Embryonic facial prominence (tissue), 1 donor: ENCODE data around the gene PTBP1.

Source experiments
- DNase-seq: peaks from one replicate; pipeline ENCODE4 v3.0.0-alpha.2; 2016; ENCODE audit errors: extremely low spot score

PTBP1 gene

DNA sequence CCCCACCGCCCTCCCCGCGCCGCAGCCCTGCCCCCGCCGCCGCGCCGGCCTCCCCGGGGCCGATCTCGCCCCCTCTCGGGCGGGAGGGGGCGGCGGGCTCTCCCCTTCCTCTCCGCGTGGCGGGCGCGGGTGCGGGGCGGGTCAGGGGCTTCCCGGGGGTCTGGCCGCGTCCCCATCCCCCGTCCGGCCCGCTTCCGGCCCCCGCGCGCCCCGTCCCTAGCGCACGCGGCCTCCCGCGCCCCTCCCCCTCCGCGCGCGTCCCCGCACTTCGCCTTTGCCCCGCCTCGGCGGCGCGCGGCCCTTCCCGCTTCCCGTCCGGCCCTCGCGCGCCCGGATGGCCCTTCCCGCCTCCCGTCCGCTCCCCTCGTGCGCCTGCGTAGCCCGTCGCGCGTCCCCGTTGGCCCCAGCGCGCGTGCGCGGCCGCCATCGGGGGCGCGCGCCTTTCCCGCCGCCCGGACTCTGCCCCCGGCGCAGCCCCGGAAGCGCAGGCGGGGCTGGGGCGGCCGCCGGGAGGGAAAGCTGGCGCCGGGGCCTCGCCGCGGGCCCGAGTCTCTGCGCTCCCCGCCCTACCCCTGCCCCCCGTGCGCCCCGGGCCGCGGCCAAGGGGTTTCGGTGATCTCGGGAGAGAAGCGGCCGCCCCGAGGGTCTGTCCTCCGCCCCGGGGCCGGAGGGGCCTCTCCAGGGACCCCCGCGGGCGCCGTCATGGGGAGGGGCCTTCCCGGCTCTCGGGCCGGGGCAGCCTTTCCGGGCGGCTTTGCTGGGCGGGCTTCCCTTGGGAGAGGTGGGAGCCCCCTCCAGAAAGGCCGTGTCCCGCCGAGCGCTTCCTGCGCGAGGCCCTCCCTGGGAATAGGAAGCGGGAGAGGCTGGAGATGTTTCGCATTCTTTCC is 519 bp downstream of the PTBP1 start:
- peak; percentile 76 for DNase-seq

DNA sequence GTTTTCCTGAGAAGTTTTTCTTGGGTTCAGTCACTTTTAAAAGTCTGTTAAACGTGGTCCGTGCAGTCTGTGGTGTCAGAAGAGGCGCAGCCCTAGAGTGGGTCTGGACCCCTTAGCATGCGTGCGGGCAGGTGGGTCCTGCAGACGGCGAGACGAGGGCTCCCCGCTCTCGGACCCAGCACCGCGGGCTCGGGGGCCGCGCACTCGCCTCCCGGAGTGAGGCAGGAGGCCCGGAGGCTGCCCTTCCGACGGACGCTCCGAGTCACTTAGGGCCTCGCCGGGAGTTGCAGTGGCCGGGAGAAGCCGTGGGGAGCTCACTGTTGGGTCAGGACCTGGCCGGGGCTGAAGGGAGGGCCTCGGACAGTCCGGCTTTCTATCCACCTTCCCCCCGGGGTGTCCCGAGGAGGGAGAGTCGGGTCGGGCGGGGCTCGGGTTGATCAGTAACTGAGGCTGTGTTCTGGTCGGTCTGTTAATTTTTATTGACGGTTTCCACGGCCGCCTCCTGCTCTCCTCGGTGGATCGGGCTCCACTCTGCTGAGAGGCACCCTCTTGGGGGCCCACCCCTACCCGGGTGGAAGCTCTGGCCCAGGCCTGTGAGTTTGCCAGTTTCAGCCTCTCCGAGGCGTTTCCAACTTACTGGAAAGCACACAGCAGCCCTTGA is 1.3 kb downstream of the PTBP1 start:
- DNase-seq = no peak

- DNase-seq = no peak
Measured at GRCh38 chr19:799076-799881, 2.0 kb downstream of the PTBP1 start.

- no peak for DNase-seq
Measured at GRCh38 chr19:800360-801029, 3.2 kb downstream of the PTBP1 start.

- no peak for DNase-seq
Measured at GRCh38 chr19:801030-801860, 4.0 kb downstream of the PTBP1 start.

- no peak for DNase-seq
Measured at GRCh38 chr19:801861-802497, 4.7 kb downstream of the PTBP1 start.

DNA sequence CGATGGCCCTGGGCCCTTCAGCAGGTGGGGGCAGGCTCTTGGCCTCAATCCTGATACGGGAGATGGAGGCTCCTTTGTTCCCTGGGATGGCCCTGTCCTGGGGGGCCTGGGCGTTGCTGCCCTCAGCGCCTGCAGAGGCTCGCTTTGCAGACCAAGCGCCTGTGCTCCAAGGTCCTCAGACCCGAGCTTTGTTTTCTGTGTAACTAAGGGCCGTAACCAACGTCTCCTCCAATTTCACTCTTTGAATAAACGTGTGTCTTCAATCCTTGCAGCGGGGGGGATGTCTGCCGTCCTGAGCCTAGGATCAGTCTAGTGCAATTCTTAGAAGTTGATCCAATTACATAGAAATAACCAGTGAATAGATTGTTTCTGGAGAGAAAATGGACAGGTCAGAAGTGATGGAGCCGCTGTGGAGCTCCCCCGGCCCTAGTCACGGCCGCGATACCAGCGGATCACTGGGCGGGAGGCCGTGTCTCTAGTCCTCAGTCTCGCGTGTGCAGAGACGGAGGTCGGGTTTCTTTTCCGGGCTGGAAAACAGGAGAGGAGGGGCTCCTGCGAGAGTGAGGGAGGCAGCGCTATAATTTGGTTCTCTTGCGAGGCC is 5.3 kb downstream of the PTBP1 start:
- no peak for DNase-seq

- DNase-seq = peak; percentile 2
Measured at GRCh38 chr19:803099-803561, 5.9 kb downstream of the PTBP1 start.

DNA sequence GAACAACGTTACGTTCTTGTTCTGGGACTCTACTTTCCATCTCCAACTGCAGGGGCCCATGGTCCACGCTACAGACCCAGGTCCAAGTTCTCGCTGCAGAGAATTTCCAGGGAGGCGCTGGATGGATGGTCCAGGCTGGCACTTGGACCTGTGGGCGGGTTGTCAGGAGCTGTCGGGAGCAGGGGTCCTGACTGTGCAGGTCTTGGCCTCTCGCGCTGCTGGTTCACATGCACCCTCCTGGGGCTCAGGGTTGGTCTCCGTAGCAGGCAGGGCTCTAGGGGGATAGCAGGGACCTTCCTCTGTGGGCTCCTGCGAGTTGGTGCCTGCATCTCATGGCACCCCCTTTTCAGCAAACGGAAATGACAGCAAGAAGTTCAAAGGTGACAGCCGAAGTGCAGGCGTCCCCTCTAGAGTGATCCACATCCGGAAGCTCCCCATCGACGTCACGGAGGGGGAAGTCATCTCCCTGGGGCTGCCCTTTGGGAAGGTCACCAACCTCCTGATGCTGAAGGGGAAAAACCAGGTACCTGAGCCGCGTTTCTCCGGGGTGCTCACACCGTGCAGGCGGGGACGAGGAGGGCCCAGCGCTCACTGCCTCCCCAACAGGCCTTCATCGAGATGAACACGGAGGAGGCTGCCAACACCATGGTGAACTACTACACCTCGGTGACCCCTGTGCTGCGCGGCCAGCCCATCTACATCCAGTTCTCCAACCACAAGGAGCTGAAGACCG is 6.6 kb downstream of the PTBP1 start:
- DNase-seq = no peak

GRCh38 chr19:804419-805165 is 7.3 kb downstream of the PTBP1 start:
- no peak for DNase-seq

DNA sequence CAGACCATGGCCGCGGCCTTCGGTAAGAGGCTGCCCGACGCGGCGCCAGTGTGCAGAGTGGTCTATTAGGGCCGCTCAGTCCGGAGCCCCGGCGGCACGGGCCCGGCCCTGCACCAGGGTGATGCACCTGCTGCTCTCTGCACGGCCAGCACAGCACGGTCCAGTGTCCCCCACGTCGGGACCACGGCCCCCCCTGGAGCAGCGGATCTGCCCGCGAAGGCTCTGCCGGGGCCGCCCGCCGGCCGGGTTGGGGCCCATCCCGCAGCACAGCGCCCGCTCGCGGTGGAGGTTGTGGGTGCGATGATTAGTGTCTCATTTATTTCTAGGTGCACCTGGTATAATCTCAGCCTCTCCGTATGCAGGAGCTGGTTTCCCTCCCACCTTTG is 7.9 kb downstream of the PTBP1 start:
- no peak for DNase-seq

DNA sequence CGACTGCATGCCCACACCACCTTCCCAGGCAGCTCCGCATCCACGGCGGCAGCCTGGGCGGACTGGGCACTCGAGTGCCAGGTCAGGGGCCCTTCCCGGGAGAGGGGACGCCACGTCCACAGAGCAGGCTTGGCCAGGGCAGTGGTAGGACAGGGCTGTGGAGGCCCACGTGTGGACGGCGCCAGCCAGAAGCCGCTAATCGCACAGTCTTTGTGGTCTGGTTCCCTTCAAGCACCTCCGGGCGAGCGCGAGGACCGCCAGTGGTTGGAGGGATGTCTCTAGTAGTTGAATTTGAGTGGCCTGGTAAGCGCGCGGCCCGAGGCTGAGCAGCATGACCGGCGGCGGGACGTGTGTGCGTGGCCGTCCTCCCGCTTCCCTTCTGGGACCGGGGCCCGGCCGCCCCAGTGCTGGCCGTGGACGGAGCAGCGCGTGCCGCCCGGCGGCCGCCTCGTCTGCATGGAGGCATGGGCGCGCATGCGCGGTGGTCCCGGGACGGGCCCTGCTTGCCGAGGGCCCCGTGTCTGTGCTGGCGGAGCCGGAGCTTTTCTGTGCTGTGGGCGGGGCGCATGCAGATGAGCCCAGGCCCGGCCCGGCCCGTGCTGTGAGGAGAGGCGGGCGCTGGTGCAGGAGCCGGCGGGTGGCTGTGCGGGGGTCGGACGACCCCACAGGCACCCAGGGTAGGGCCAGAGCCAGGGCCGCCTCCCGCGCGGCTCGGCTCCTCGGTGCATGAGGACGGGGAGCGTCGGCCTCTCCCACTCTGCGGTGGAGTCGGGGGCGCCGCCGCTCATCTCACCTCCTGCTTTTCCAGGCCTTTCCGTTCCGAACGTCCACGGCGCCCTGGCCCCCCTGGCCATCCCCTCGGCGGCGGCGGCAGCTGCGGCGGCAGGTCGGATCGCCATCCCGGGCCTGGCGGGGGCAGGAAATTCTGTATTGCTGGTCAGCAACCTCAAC is 8.6 kb downstream of the PTBP1 start:
- DNase-seq = no peak

GRCh38 chr19:806815-807421 is 9.7 kb downstream of the PTBP1 start:
- no peak for DNase-seq

DNA sequence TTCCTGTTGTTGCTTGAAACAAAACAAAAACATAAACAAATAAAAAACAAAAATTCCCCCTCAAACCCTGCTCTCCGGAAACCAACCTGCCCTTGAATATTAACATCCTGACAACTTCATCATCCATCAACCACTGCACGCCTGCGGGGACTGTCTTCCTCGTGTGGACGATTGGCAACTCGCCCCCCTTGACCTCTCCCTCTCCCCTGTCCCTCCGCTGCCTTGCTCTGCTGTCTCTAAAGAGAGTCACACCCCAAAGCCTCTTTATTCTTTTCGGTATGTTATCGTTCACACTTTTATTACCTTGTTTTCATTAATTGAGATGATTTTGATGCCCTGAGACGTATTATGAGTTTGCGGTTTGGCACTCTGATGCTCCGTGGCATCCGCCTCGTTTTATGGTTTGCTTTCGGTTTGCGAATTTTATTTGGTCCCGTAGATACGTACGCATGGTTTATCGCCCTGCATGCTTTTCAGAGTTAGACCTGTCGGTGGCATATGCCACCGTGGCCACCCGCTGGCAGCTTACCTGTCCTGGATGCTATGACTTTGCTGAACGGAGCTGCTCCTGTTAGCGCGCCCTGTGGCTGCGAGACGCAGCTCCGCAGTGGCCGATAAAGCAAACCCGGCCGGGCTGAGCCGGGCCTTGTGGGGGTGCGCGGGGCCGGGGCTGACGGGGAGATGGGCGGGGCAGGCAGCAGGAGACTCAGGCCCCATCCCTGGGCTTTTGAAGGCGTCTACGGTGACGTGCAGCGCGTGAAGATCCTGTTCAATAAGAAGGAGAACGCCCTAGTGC is 10.6 kb downstream of the PTBP1 start:
- no peak for DNase-seq

DNA sequence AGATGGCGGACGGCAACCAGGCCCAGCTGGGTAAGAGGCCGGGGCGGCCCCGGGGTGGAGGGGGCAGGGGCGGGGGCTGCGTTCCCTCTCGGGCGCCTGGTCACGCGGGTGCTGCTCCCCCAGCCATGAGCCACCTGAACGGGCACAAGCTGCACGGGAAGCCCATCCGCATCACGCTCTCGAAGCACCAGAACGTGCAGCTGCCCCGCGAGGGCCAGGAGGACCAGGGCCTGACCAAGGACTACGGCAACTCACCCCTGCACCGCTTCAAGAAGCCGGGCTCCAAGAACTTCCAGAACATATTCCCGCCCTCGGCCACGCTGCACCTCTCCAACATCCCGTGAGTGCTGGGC is 11.1 kb downstream of the PTBP1 start:
- DNase-seq = no peak
